ENCODE measurements around the gene LIPG.

The LIPG gene

GRCh38 chr18:49608366-49609255, 46.8 kb downstream of the LIPG start:
- TF ChIP-seq ZNF274 (IDR thresholded peaks at IDR 0.05; ENCODE audit: low read depth, low read length): no peak
- no peak overlapping the region for H3K4me3 ChIP-seq (ENCODE audit: low read length)

- H3K4me3 ChIP-seq (ENCODE audit: low read length): no peak overlapping the region
- TF ChIP-seq ZNF274 (IDR thresholded peaks at IDR 0.05; ENCODE audit: low read depth, low read length): no peak
Measured at GRCh38 chr18:49609256-49610021, 47.6 kb downstream of the LIPG start.

DNA sequence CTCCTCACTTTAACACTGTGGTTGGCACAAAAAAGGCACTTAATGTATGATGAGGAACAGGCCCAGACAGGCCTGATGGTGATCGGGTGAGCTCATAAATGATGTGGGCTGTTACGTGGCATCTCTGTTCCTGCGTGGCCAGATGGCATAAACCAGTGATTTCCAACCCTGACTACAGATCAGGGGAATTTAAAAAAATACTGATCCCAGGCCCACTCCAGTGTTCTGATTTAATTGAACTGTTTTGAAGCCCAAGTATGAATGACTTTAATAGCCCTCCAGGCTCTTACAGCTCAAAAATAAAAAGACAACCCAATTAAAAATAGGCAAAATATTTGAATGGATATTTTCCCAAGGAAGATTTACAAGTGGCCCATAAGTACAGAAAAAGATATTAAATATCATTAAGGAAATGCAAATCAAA, 48.2 kb downstream of the LIPG start:
- TF ChIP-seq ZNF274 (IDR thresholded peaks at IDR 0.05; ENCODE audit: low read depth, low read length): no peak
- H3K4me3 ChIP-seq (ENCODE audit: low read length): no peak overlapping the region

DNA sequence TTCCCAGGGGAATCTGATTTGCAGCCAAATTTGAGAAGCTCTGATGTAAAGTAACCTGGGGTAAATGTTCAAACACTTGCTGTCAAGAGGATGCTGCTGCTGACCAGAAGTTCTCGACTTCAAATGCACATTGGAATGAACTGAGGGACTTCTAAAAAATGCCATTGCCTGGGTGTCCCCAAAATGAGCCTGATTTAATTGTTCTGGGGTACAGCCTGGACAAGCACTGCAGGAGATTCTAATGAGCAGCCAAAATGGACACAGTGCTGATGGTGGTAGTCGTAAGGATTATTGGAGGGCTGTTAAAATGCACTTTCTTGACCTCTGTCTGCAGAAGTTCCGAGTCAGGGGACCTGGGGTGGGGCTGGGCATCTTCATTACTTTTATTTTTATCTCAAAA, 49.5 kb downstream of the LIPG start:
- TF ChIP-seq ZNF274 (IDR thresholded peaks at IDR 0.05; ENCODE audit: low read depth, low read length): no peak
- no peak overlapping the region for H3K4me3 ChIP-seq (ENCODE audit: low read length)

GRCh38 chr18:49612515-49613033, 50.7 kb downstream of the LIPG start:
- no peak for TF ChIP-seq ZNF274 (IDR thresholded peaks at IDR 0.05; ENCODE audit: low read depth, low read length)
- no peak overlapping the region for H3K4me3 ChIP-seq (ENCODE audit: low read length)

DNA sequence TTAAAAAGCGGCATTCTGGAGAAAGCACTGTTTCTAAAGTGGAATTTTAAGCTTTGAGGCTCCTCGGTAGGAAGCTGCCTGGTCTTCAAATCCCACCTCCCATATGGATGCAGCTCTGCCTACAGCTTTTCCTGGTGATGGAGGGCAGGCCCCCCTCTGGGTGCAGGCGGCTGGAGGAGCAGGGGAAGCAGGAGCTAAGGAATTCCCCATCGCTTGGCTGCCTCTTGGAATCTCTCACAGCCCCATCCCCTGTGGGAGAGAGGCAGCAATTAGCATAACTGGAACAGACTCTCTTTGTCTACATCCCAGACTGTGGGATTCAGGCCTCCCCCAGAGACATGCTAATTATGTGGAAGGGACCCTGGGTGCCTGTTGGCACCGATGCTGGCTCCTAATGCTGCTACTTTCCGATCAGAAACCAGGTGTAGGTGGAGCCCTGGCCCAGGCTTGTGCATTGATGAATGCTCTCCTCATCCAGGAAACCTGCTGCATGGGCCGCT, 51.3 kb downstream of the LIPG start:
- H3K4me3 ChIP-seq (ENCODE audit: low read length): no peak overlapping the region
- TF ChIP-seq ZNF274 (IDR thresholded peaks at IDR 0.05; ENCODE audit: low read depth, low read length): no peak

GRCh38 chr18:49613641-49614151, 51.8 kb downstream of the LIPG start:
- TF ChIP-seq ZNF274 (IDR thresholded peaks at IDR 0.05; ENCODE audit: low read depth, low read length): no peak
- H3K4me3 ChIP-seq (ENCODE audit: low read length): no peak overlapping the region

GRCh38 chr18:49616618-49617328, 54.9 kb downstream of the LIPG start:
- H3K4me3 ChIP-seq (ENCODE audit: low read length): no peak overlapping the region

GRCh38 chr18:49617329-49617695, 55.5 kb downstream of the LIPG start:
- TF ChIP-seq ZNF274 (IDR thresholded peaks at IDR 0.05; ENCODE audit: low read depth, low read length): no peak
- H3K4me3 ChIP-seq (ENCODE audit: low read length): no peak overlapping the region

More at GRCh38 chr18:49616618-49617328, 54.9 kb downstream of the LIPG start:
- TF ChIP-seq ZNF274 (IDR thresholded peaks at IDR 0.05; ENCODE audit: low read depth, low read length): no peak

- H3K4me3 ChIP-seq (ENCODE audit: low read length): no peak overlapping the region
- TF ChIP-seq ZNF274 (IDR thresholded peaks at IDR 0.05; ENCODE audit: low read depth, low read length): no peak
Measured at GRCh38 chr18:49617865-49618264, 56.0 kb downstream of the LIPG start.

DNA sequence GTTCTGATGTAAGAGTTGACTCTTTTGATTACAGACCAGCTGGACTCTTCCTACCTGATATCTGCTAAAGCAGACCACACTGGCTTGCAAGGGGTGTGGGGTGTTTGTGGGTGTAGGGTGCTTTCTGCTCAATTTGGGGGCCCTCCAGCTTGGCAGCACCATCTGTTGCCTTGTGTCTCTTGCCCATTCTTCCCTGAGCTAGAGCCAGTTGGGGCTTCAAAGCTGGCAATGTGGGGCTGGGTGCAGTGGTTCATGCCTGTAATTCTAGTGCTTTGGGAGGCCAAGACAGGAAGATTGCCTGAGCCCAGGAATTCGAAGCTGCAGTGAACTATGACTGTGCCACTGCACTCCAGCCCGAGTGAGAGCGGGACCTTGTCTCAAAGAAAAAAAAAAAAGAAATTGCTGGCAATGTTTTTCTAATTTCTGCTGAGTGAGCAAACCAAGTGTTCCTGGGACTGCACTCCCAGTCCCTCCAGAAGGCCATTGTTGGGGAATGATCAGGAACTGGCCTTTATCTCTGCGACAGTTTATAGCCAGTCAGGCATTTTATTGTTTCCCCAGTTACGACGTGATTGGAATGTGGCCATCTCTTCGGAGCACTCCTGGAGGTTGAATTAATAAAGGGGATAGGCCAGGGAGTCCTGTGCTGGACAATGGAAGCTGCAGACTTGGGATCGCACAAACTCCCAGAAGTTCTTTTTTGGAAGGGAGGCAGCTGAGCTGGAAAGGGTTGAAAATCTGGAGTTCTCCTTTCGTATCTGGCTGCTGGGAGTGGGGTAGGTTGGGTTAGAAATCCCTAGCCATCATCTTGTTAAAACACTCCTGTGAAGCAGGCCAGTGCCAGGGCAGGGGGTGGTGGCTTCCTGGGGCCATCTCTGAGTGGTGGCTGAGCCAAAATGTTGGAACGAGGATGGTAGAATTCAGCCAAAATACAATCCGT, 57.2 kb downstream of the LIPG start:
- H3K4me3 ChIP-seq (ENCODE audit: low read length): no peak overlapping the region
- no peak for TF ChIP-seq ZNF274 (IDR thresholded peaks at IDR 0.05; ENCODE audit: low read depth, low read length)

GRCh38 chr18:49619801-49620200, 57.9 kb downstream of the LIPG start:
- TF ChIP-seq ZNF274 (IDR thresholded peaks at IDR 0.05; ENCODE audit: low read depth, low read length): no peak
- H3K4me3 ChIP-seq (ENCODE audit: low read length): no peak overlapping the region

GRCh38 chr18:49621301-49621700, 59.4 kb downstream of the LIPG start:
- no peak overlapping the region for H3K4me3 ChIP-seq (ENCODE audit: low read length)
- no peak for TF ChIP-seq ZNF274 (IDR thresholded peaks at IDR 0.05; ENCODE audit: low read depth, low read length)

Measured in GM08714 (cell line).